ENCODE measurements around the gene NDUFS2. TPM values are rescaled to one million over a fixed set of nuclear protein-coding genes. Genes with fewer than 3 reads are reported as not detected.
"Not testable (repeated sequence)": the region's sequence is repeated elsewhere in the genome, so short reads cannot be mapped to it uniquely, and the experiment has no call there.

Gene NDUFS2
- total RNA-seq, 2 donors from 2014 or later: 169 to 198 TPM

DNA sequence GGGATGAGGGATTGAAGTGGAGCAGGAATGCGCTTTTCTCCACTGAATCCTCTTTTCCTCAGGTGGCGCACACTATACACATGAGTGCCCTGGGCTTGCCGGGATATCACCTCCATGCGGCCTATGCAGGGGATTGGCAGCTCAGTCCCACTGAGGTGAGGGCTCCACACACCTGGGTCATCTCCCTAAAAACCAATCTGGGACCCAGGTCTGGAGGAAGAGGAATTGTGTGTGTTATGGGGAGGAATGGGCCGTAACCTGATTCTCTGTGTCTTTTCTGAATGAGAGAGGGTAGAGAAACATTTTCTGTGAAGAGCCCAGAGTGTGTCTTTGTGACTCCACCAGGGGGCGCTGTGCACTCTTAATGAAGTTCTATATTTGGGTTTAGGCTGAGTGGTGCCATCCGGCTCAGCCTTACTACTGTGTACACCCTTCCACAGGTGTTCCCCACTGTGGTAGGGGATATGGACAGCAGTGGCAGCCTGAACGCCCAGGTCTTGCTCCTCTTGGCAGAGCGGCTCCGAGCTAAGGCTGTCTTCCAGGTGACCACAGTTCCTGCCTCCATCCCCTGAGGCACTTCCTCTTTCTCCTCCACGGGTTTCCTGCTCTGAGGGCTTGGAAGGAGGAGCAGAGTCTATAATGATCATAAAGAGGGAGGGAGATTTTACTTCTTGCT, 25.2 kb downstream of the NDUFS2 start:
- DNase-seq (peak; percentile 90), ATAC-seq (peak; percentile 53 to 57)
- intact Hi-C loops (cut with DNase I): loop anchor here (2.0 to 10.0 kb wide), 2 partner anchors 155 to 157 kb away; no protein-coding TSS in a partner anchor

DNA sequence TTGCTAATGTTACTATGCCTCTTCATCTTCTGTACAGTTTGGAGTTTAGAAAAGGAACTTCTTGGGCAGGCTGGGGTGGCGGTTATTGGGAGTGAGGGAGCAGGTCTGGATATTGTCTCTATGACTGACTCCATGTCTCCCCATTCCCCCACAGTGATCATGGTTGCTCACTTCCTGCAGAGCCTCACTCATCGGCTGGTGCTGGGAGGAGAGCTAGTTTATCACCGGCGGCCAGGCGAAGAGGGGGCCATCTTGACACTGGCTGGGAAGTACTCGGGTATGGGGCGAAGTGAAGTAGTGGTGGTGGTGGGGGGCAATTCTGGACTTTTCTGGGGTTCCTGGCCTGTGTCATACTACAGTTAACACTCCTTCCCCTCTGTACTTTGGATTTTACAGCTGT, 25.9 kb downstream of the NDUFS2 start:
- DNase-seq: no peak
- ATAC-seq: no peak
- intact Hi-C loops (cut with DNase I): loop anchor here in 1 of 2 donors (10.0 kb wide), 1 partner anchor 157 kb away; no protein-coding TSS in a partner anchor

DNA sequence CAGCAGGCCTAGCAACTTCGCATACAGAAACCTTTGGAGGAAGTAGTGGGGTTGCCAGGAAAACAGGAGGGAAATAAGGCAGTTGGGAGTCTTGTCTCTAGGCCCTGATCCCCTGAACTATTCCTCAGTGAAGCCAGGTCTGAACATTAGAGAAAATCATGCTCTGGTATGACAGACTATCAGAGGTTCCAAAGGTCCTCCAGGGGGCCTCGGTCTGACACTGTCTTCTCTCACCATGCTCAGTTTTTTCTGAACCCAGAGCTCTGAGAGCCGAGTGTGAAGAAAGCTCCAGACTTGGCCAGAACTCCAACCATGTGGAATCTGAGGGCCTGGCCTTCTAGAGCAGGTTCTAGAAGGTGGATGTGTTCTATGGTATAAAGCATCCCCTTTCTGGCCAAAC, 27.7 kb downstream of the NDUFS2 start:
- no peak for DNase-seq
- intact Hi-C loops (cut with DNase I): loop anchor here in 1 of 2 donors (10.0 kb wide), 2 partner anchors 55 to 155 kb away; no protein-coding TSS in a partner anchor
- no peak for ATAC-seq

DNA sequence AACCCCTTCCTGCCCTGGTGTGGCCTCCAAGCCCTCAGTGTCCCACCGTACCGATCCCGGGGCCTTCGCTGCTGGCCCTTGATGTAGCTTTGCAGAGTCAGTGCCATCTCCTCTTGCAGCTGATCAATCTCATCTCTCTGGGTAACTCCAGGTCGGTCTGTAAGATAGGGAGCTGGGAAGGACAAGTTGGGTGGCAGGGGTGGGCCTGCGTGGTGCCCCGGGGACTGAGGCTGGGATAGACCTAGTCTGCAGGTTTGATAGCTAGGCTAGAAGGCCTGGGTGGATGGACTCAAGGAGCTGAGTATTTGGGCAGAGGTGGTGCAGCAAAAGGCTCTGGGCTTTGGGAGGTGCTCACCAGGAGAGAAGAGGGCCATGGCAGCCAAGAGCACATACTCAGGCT, 28.6 kb downstream of the NDUFS2 start:
- ATAC-seq (no peak), DNase-seq (no peak)
- intact Hi-C loops (cut with DNase I): loop anchor here in 1 of 2 donors (10.0 kb wide), 1 partner anchor 54 kb away; no protein-coding TSS in a partner anchor

DNA sequence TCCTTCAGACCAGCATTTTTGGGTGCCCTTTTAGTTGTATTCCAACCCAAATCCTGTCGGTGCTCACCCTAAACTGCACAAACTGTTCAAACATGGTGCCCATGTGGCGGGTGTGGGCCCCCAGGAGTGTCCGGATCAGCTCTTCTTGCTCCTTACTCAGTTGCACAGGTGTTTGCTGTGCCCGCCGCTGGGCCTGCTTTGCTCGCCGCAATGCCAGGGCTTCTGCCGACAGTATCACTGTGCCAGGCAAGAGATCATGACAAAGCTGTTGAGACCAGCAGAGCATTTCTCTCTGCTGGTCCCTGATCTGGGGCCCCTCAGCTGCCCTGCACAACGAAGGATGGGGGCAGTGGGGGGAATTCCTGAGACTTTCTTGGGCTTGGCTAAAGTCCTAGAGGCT, 30.9 kb downstream of the NDUFS2 start:
- no peak for DNase-seq
- no peak for ATAC-seq

DNA sequence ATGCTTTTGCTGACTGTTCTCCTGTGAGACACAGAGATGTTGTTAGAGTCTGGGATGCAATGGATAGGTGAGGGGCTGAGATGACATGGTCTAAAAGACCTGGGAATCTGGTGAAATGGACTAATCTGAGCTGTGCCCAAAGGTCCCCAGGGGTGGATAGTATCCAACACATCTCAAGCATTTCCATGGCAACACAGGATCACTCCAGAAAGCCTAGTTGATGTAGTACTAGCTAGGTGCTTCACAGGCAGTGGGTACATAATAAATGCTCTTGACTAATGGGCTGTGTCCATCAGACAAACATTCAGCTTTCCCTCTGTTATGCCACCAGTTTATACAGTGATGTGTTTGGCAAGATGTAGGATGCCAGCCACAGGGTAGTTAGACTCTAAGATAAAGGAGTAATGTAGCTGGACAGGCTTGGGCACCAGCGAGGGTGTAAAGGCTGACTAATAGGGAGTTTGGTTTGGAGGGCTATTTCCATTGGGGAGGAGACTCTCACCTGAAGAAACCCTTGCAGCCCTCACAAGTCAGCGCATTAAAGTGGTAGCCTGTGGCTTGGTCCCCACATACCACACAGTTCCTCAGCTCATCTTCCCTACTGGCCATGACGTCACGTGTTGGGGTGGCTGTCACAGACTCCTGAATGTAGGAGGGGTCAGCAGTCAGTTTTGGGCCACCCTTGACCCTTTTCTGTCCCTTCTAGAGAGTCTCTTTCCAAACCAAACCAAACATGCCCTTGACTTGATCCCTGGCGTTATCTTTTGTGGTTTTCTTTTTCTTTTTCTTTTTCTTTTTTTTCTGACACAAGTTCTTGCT, 34.0 kb downstream of the NDUFS2 start:
- intact Hi-C loops (cut with DNase I): loop anchor here in 1 of 2 donors (10.0 kb wide), 1 partner anchor 49 kb away; no protein-coding TSS in a partner anchor
- DNase-seq (no peak), ATAC-seq (no peak)

More for the DNA sequence above, 30.9 kb downstream of the NDUFS2 start:
- intact Hi-C loops (cut with DNase I): loop anchor here in 1 of 2 donors (10.0 kb wide), 1 partner anchor 52 kb away; no protein-coding TSS in a partner anchor

- DNase-seq: no peak
- intact Hi-C loops (cut with DNase I): loop anchor here in 1 of 2 donors (10.0 kb wide), 1 partner anchor 47 kb away; no protein-coding TSS in a partner anchor
- no peak for ATAC-seq
These were observed 35.9 kb downstream of the NDUFS2 start, which contains the start of gene NR1I3 for GRCh38 chr1:161238039-161238473. NR1I3 (minus strand) TSS chr1:161238203; CDS start chr1:161236565, 1,638 bp downstream.

DNA sequence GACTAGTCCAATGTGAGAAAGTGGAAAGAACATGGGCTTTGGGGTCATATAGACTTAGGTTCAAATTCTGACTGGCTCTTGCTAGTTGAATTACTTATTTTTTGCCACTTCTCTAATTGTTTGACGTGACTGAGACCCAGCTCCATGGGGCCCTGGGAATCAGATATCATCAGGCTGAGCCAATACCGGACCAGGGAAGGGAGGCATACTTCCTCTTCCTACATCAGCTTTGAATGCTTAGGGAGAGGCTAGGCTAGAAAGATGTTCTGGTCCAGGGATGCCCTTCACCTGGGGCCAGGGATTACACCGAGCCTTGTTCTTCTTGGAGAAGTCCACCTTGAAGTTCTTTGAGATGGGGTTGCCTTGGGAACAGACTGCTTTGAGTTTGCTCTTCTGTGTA, 39.5 kb downstream of the NDUFS2 start:
- intact Hi-C loops (cut with DNase I): no loop called here
- DNase-seq: no peak
- ATAC-seq: no peak

GRCh38 chr1:161242313-161242712, 40.1 kb downstream of the NDUFS2 start:
- no peak for DNase-seq
- ATAC-seq: no peak
- intact Hi-C loops (cut with DNase I): no loop called here

- DNase-seq (no peak), ATAC-seq (no peak)
- intact Hi-C loops (cut with DNase I): no loop called here
These were observed 42.7 kb downstream of the NDUFS2 start for GRCh38 chr1:161244888-161245287.

- DNase-seq; intact Hi-C loops (cut with DNase I); ATAC-seq: not testable (repeated sequence)
These were observed 47.9 kb downstream of the NDUFS2 start for GRCh38 chr1:161250100-161250499.

DNA sequence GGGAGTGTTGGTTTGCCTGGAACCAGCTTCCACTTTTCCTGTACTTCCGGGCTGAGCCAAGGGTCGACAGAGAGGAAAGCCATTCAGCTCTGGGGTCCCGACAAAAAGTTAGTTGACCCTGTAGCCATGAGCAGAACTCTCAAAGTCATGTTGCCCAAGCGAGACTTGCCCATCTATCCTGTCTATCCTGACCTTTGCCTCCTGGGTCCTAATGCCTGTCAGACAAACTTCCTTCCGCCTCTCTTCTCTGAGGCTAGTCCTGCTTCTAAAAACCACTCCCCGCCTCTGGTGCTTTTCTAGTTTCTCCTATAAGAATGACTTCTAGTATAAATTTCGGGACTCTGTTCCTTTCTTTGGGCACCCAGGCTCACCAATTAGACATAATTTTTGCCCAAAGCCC, 48.7 kb downstream of the NDUFS2 start:
- ATAC-seq (no peak), DNase-seq (no peak)
- intact Hi-C loops (cut with DNase I): no loop called here

GRCh38 chr1:161251579-161251978, 49.4 kb downstream of the NDUFS2 start:
- ATAC-seq (no peak), DNase-seq (no peak)
- intact Hi-C loops (cut with DNase I): no loop called here

GRCh38 chr1:161255302-161255701, 53.1 kb downstream of the NDUFS2 start:
- ATAC-seq; DNase-seq; intact Hi-C loops (cut with DNase I): not testable (repeated sequence)

DNA sequence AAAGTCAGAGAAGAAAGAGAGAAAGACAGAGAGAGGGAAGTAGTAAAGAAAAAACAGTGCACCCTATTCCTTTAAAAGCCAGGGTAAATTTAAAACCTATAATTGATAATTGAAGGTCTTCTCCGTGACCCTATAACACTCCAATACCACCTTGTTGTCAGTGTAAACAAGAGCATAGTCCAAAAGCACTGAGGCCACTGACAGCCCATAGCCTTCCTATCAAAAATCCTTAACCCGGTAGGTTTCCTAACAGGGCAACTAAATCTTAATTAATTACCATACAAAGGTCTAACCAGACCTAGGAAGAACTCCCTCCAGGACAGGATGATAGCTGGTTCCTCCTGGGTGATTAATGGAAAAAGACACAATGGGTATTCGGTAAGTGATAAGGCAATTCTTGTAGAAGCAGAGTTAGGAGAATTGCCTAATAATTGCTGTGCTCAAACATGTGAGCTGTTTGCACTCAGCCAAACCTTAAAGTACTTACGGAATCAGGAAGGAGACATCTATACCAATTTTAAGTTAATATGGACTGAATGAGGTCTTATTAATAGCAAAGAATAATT, 53.9 kb downstream of the NDUFS2 start:
- DNase-seq; ATAC-seq; intact Hi-C loops (cut with DNase I): not testable (repeated sequence)

GRCh38 chr1:161257109-161257508, 54.9 kb downstream of the NDUFS2 start:
- DNase-seq; intact Hi-C loops (cut with DNase I): not testable (repeated sequence)

GRCh38 chr1:161258439-161259344, 56.5 kb downstream of the NDUFS2 start, which contains the start of gene PCP4L1:
PCP4L1 (plus strand) TSS chr1:161258745; CDS start chr1:161258975, 230 bp downstream.
- ATAC-seq (peak; percentile 86 to 94), DNase-seq (peak; percentile 40)
- intact Hi-C loops (cut with DNase I): no loop called here

More at GRCh38 chr1:161257109-161257508, 54.9 kb downstream of the NDUFS2 start:
- ATAC-seq: not testable (repeated sequence)

- no peak for DNase-seq
- no peak for ATAC-seq
- intact Hi-C loops (cut with DNase I): no loop called here
These were observed 57.2 kb downstream of the NDUFS2 start for GRCh38 chr1:161259345-161259702.
